Measurements from ENCODE around the gene RPL27.
"Not testable (repeated sequence)": the region's sequence is repeated elsewhere in the genome, so short reads cannot be mapped to it uniquely, and the experiment has no call there.

RPL27 gene

DNA sequence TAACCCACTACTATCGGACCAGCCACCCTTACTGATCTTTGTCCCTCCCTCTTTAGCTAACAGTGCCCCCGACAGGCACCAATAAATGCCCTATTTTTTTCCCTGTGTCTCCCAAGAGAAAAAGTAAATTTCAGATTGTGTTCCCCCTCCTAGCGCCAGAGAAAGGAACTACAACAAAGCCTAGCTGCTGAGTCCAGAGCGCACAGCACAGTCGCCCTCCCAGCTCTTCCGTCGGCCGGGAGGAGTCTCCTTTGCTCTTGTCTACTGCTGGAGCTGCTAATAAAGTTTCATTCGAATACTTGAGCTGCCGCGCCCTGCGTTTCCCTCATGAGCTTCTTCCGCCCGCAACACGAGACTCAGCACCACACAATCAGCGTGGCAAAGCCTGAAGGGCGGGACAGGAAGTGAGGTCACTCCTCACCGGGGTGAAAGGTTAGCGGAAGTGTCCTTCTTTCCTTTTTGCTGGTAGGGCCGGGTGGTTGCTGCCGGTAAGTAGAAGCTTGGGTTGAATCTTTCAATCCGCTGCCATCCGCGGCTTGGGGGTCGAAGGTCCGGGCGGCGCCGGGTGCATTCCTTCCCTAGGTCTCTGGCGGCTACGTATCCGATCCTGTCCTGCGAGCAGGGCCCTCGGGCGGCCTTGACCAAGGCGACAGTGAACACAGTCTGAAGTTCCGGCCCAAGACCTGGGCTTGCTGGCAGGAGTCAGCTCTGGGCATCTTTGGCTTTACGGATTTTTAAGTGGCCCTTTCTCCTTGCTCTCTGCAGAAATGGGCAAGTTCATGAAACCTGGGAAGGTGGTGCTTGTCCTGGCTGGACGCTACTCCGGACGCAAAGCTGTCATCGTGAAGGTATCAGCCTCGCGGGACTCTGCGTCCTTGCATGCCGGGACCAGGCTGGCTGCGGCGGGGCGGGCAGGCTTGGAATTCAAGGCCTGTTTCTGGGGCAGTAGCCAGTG lies at the start of gene RPL27:
TSS of gene RPL27 (plus strand) at position 436 of the 955 bp plus-strand sequence. CDS start at position 768, 332 bp downstream.
- DNase-seq (ENCODE audit: extremely low read depth in 1 of 2, low read depth in 1 of 2): peak; percentile 89 to 95

DNA sequence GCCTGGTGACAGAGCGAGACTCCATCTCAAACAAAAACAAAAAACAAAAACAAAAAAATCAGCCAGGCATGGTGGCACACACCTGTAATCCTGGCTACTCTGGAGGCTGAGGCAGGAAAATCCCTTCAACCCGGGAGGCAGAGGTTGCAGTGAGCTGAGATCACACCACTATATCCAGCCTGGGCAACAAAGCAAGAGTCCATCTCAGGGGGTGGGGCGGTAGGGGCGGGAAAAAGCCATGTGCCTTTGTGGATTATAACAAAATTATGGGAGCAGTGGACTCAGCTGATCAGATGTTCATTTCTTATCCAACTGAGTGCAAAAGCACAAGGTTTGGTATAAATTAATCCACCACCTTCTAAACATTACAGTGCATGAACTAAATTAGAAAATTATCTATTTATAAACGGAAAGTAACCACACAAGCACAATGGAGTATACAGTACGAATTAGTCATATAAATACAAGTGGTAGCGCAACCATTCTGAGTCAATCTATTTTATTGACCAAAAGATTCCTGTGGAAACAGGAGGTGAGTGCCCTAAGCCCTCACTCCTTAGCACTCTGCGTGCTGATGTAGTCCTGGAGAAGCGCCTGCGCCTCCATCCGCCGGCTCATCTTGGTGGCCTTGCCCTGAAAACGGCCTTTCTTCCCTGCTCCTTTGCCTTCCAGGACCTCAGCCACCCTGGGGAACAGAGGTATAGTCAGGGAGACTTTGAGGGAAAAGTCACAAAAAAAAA lies 48.0 kb upstream of the RPL27 start:
- no peak for DNase-seq (ENCODE audit: extremely low read depth in 1 of 2, low read depth in 1 of 2)

DNA sequence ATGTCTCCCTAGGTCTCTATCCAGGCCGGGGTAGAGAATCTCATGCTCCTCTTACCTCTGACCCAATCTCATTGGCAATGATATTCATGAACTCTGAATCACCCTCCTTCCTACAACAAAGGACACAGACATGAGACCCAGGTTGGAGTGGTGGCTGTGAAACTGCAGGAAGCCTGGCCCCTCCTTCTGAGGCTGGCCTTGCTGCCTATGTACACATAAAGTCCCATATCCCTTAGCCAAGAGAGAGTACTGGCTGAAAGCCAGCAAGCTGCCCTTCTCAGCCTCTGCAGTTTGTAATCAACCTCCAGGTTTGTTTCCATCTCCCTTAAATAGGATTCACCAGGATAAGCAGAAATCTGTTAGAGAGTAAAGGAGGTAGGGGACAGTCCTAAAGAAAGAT lies 44.5 kb upstream of the RPL27 start:
- no peak for DNase-seq (ENCODE audit: extremely low read depth in 1 of 2, low read depth in 1 of 2)

DNA sequence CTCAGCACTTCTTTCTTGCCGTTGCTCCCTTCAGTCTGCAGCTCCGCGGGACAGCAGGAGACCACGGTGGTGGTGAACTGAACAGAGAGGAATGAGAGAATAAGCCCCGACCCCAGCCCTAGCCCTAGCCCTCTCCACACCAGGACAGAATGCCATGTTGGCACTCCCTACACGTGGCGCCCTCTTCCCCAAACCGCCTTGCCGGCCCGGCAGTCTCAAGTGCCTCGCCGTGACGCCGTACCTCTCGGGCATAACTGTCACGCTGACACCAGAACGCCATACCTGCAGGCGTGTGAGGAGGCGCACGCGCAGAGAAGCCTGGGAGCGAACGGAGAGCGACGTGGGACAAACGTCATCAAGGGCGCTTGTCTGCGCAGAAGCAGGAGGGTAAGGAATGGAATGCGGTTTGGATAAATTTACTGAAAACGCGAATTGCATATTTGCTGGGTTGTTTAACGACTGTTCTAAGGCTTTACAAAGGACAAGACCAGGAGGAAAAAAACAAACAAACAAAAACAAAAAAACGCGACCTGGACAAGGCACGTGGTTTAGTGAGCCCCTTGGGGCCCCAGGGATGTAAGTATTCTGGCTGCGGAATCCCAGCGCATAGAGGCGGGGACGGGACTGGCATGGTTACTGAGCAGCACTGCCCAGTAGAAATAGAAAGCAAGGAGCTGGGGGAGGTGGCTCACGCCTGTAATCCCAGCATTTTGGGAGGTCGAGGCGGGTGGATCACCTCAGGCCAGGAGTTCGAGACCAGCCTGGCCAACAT lies 33.9 kb upstream of the RPL27 start, which contains the start of gene AARSD1:
TSS of gene AARSD1 (minus strand) at position 294 of the 772 bp plus-strand sequence. CDS start at position 280, 14 bp downstream.
- peak; percentile 80 to 87 for DNase-seq (ENCODE audit: extremely low read depth in 1 of 2, low read depth in 1 of 2)

DNA sequence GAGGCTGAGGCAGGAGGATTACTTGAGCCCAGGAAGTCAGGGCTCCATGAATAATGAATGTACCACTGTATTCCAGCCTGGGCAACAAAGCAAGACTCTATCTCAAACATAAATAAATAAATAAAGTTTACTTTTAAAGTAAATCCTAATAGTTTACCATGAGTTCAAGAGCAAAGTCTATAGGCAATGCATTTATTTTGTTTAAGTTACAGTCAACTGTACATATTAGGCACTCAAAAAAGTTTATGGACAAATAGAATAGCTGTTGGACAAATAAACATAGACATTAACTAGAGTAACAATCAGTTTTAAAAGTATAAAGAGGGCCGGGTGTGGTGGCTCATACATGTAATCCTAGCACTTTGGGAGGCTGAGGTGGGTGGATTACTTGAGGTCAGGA lies 30.3 kb upstream of the RPL27 start:
- no peak for DNase-seq (ENCODE audit: extremely low read depth in 1 of 2, low read depth in 1 of 2)

DNA sequence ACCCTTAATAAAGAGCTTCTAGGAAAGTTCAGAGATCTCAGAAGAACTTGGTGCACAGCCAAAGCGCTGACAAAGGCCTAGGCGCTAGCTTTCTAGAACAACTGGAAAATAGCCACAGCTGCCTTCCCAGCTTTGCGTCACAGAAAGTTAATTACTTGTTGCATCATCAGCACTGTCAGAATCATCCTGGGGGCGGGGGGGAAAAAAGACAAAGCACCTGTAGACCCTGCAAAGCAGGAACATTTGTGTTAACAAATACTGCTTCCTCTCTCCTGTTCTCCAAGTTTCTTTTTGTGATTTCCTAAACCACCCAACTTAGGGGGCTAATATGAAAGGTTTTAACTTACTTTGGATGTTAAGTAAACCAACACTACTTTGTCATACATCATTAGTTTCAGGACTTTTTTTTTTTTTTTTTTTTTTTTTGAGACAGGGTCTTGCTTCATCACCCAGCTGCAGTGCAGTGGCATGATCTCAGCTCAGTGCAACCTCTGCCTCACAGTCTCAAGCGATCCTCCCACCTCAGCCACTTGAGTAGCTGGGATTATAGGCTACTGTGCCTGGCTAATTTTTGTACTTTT lies 29.1 kb upstream of the RPL27 start:
- DNase-seq (ENCODE audit: extremely low read depth in 1 of 2, low read depth in 1 of 2): no peak

DNA sequence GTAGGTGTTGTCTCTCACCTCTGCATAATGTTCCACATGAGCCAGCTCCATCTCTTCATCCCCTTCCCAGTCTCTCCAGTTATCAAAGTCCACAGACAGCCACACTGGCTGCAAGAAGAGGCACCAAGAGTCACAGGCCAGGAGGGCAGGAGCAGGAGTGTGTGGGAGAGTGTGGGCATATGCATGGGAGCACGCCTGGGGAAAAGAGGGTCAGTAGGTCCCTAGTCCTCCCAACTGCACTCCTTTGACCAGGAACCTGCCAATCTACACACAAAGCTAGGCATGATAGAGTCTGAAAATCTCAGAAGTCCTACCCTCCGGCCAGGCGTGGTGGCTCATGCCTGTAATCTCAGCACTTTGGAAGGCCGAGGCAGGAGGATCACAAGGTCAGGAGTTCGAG lies 26.6 kb upstream of the RPL27 start:
- DNase-seq (ENCODE audit: extremely low read depth in 1 of 2, low read depth in 1 of 2): no peak

DNA sequence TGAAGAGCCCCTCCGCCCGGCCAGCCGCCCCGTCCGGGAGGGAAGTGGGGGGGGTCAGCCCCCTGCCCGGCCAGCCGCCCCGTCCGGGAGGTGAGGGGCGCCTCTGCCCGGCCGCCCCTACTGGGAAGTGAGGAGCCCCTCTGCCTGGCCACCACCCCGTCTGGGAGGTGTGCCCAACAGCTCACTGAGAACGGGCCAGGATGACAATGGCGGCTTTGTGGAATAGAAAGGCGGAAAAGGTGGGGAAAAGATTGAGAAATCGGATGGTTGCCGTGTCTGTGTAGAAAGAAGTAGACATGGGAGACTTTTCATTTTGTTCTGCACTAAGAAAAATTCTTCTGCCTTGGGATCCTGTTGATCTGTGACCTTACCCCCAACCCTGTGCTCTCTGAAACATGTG lies 24.9 kb upstream of the RPL27 start:
- not testable (repeated sequence) for DNase-seq (ENCODE audit: extremely low read depth in 1 of 2, low read depth in 1 of 2)

DNA sequence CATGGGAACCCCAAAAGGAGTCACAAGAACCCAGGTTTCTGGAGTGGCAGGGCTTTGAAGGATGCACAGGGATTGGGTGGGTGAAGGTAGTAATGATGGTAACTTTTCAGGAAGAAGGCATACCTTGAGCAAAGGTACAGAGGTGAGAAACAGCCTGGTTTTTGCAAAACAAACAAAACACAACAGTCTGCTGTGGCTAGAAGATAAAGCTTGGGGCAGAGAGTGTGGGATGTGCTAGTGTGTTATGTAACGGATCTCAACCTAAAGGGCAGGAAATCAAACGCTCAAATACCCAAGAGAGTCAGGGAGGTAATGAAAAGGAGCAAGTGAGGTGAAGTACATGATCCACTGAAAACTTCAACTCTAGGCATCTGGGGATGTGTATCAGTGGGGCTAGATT lies 23.0 kb upstream of the RPL27 start:
- DNase-seq (ENCODE audit: extremely low read depth in 1 of 2, low read depth in 1 of 2): no peak

DNA sequence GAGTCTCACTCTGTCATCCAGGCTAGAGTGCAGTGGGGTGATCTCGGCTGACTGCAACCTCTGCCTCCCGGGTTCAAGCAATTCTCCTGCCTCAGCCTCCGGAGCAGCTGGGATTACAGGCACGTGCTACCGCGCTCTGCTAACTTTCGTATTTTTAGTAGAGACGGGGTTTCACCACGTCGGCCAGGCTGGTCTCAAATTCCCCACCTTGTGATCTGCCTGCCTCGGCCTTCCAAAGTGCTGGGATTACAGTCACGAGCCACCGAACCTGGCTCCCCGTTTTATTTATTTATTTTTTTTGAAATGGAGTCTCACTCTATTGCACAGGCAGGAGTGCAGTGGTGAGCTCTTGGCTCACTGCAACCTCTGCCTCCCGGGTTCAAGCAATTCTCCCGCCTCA lies 22.5 kb upstream of the RPL27 start:
- not testable (repeated sequence) for DNase-seq (ENCODE audit: extremely low read depth in 1 of 2, low read depth in 1 of 2)

DNA sequence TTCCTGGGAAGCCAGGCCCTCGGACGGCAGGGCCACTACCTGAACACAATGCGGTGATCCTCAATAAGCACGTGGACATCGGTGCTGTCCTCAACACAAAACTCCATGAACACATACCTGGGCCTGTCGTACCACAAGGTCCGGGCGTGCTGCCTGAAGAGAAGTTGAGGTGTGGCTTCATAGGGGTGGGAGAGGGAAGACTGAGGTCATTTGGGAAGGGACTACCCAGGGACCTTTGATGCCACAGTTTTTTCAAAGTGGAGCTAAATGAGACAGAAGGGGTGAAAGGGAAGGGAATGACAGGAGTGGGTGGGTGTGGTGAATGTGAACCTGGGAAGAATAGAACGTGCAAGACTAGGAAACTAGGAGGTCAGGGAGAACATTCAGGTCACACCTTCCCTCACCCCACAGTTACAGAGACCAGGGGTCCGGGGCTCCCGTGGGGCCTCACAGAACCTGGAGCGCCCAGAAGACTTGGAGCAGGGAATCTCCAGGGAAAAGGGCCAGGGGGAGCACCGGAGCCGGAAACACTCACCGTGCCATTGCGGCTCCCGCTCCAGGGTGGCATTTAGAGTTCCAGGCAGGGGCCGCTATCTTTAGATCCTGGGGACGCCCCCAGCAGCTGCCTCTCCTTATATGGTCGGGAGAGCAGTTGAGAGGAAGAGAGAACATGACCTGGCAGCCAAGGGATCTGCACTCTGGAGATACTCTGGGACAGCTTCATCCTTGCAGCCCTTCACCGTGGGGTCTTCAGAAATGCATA lies 18.5 kb upstream of the RPL27 start, which contains the start of gene PTGES3L:
TSS of gene PTGES3L (minus strand) at position 570 of the 763 bp plus-strand sequence. CDS start at position 543, 27 bp downstream.
- DNase-seq (ENCODE audit: extremely low read depth in 1 of 2, low read depth in 1 of 2): no peak

DNA sequence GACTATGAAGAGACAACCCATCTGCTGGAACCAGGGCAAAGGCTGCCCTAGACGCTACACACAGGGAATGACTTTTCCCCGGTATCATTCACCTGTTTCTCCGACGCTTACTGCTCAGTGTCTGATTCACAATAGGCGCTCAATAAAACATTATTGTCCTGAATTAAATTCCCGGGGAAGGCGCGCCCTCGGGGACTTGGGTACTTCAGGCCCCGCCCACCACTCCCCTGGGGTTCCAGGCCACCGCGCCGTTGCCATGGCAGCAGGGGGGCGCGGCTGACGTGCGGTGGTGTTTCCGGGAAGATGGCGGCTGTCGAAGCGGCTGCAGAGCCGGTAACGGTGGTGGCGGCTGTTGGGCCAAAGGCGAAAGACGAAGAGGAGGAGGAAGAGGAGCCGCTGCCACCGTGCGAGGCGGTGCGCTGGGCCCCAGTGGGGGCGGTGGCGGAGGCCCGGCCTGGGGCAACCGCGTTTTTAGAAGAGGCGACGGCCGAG lies 17.9 kb upstream of the RPL27 start, which contains the start of gene RUNDC1:
TSS of gene RUNDC1 (plus strand) at position 292 of the 492 bp plus-strand sequence. CDS start at position 304, 12 bp downstream.
- DNase-seq (ENCODE audit: extremely low read depth in 1 of 2, low read depth in 1 of 2): peak; percentile 86

DNA sequence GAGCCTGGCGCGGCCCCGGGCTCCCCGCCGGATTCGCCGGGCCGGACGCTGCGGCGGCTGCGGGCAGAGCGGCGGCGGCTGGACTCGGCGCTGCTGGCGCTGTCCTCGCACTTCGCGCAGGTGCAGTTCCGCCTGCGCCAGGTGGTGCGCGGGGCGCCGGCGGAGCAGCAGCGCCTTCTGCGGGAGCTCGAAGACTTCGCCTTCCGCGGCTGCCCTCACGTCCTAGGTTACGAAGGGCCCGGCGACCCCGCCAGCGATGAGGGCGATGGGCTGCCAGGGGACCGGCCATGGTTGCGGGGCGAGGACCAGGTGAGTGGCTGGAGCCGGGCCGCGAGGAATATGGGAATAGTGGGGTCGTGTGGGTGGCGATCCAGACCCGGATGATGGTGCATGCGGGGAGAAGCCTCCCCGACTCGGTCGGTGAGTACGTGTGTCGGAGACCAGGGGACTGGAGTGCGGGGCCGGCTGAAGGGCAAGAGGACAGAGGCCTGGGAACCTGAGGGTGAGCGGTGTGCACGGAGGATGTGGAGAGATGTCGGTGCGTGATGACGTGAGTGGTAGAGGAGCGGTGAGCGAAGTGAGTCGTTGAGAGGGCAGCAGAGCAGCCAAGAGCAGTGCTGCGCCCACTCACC lies 17.3 kb upstream of the RPL27 start:
- peak; percentile 46 to 70 for DNase-seq (ENCODE audit: extremely low read depth in 1 of 2, low read depth in 1 of 2)

DNA sequence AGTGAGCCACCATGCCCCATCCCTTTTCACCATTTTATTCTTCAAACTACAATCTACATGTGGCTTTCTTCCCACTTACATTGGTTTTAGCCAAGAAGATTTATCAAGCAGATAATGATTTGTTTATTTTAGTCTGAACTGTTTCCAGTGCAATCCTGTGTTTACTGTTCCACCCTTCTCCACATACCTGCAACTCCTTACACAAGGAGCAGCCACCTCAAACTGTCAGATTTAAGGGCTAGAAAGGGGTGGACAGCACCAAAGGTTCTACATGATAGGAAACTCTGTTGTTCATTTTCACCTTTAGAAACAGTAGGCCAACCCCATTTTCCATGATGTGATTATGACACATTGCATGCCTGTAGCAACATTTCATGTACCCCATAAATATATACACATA lies 16.0 kb upstream of the RPL27 start:
- no peak for DNase-seq (ENCODE audit: extremely low read depth in 1 of 2, low read depth in 1 of 2)

DNA sequence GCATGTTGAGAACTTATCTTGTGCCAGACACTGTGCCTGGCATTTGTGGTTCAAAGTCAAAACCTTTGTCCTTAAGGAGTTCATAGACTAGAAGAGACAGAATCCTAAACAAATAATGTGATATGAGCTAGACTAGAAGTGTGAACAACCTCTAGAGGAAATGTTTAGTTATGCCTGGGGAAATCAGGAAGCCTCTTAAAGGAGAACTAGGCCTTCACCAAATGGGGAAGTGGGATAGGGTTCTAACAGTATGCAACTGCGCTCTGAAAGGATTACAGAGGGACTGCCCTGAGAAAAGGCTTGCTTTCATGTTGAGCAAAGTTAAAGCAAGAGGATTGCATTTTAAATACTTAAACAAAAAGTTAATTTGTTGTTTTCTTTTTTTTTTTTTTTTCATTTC lies 13.0 kb upstream of the RPL27 start:
- no peak for DNase-seq (ENCODE audit: extremely low read depth in 1 of 2, low read depth in 1 of 2)

DNA sequence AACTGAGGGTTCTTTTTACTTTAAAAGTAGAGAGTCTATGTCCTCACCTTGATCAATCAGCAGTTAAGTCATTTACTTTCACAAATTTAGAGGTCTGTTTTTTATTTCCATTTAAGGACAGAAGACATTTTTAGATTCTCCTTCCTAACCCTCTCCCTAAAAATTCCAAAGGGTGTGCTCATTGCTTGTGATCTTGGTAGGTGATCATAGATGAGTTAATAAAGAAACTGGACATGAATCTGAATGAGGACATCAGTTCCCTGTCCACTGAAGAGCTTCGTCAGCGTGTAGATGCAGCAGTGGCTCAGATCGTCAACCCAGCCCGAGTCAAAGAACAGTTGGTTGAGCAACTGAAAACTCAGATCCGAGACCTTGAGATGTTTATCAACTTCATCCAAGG lies 9.1 kb upstream of the RPL27 start:
- DNase-seq (ENCODE audit: extremely low read depth in 1 of 2, low read depth in 1 of 2): no peak

DNA sequence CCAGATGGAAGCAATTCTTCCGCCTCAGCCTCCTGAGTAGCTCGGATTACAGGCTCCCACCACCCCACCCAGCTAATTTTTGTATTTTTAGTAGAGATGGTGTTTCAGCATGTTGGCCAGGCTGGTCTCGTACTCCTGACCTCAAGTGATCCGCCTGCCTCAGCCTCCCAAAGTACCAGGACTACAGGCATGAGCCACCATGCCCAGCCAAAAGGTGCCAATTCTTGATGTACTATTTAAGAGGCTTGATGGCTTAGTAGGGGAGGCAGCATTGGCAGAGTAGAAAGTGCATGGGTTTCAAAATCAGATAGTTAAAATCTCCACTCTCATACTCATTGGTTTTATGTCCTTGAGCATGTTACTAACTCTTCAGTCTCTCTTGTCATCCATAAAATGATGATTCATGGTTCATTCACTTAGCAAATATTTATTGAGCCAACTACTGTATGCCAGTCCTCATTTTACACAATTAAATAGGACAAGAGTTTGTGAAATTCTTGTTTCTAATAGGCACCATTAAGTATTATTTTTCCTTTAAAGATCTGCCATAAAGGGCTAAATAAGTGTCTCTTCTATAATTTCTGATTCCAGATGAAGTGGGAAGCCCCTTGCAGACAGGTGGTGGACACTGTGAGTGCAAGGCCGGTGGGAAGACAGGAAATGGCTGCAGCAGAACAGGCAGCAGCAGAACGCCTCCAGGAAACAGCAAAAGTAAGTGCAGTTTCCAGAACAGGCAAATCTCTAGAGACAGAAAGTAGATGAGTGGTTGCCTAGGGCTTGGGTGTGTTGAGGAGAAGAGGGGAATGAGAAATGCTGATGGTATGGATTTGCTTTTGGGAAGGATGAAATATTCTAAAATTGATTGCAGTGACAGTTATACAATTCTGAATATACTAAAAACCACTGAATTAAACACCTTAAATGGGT lies 8.2 kb upstream of the RPL27 start:
- DNase-seq (ENCODE audit: extremely low read depth in 1 of 2, low read depth in 1 of 2): no peak

DNA sequence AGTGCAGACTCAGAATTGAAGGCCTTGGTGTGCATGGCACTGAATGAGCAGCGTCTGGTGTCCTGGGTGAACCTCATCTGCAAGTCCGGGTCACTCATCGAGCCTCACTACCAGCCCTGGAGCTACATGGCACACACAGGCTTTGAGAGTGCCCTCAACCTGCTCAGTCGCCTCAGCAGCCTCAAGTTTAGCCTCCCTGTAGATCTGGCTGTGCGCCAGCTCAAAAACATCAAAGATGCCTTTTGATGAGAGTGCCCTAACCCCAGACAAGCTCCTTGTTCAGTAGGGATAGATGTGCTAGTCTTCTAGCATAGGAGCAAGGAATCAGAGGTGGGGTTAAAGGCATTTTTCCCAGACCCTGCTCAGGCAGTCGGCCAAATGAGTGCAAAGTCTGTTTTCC lies 6.7 kb upstream of the RPL27 start:
- no peak for DNase-seq (ENCODE audit: extremely low read depth in 1 of 2, low read depth in 1 of 2)

All from stimulated activated CD8-positive, alpha-beta memory T cell treated with anti-CD3 and anti-CD28 coated beads, Interleukin-7, amount 100 ng/mL, for 48 hours (primary cell).